Stimulated activated naive CD8-positive, alpha-beta T cell treated with anti-CD3 and anti-CD28 coated beads, Interleukin-15, Interleukin-2, amounts not matched to agents 100 U/mL and 50 U/mL, for 24 hours (primary cell): Measurements from ENCODE around the gene NAMPT.
"Not testable (repeated sequence)": the region's sequence is repeated elsewhere in the genome, so short reads cannot be mapped to it uniquely, and the experiment has no call there.

ENCODE experiments used
- ATAC-seq: fragments of 150-1000 bp; cut with Tn5 transposase; one replicate; pipeline ENCODE4 v1.10.0; 2021
- DNase-seq: peaks from one replicate; pipeline ENCODE4 v3.0.0; 2021

The NAMPT gene

GRCh38 chr7:106231856-106232490 lies 52.8 kb downstream of the NAMPT start:
- no peak for DNase-seq
- ATAC-seq = no peak

GRCh38 chr7:106225856-106226255 lies 58.9 kb downstream of the NAMPT start:
- DNase-seq (no peak), ATAC-seq (no peak)

GRCh38 chr7:106224797-106225196 lies 60.0 kb downstream of the NAMPT start:
- DNase-seq = no peak
- ATAC-seq = no peak

GRCh38 chr7:106223156-106223555 lies 61.6 kb downstream of the NAMPT start:
- ATAC-seq (no peak), DNase-seq (no peak)

- ATAC-seq = no peak
- no peak for DNase-seq
These were observed 62.2 kb downstream of the NAMPT start for GRCh38 chr7:106222545-106222944.

GRCh38 chr7:106220307-106220706 lies 64.5 kb downstream of the NAMPT start:
- DNase-seq = no peak

GRCh38 chr7:106219170-106219569 lies 65.6 kb downstream of the NAMPT start:
- ATAC-seq (no peak), DNase-seq (no peak)

More at GRCh38 chr7:106220307-106220706, 64.5 kb downstream of the NAMPT start:
- ATAC-seq = no peak

- DNase-seq = no peak
- no peak for ATAC-seq
These were observed 66.2 kb downstream of the NAMPT start for GRCh38 chr7:106218546-106218945.

- ATAC-seq (no peak), DNase-seq (no peak)
These were observed 67.8 kb downstream of the NAMPT start for GRCh38 chr7:106216923-106217542.

GRCh38 chr7:106216517-106216922 lies 68.3 kb downstream of the NAMPT start:
- ATAC-seq (no peak), DNase-seq (no peak)

GRCh38 chr7:106215868-106216516 lies 68.8 kb downstream of the NAMPT start:
- ATAC-seq (no peak), DNase-seq (no peak)

- ATAC-seq, DNase-seq: not testable (repeated sequence)
These were observed 75.8 kb downstream of the NAMPT start for GRCh38 chr7:106208944-106209343.

GRCh38 chr7:106206826-106207541 lies 77.8 kb downstream of the NAMPT start:
- DNase-seq = no peak
- ATAC-seq = no peak

- DNase-seq = no peak
- ATAC-seq = no peak
These were observed 79.1 kb downstream of the NAMPT start for GRCh38 chr7:106205621-106206222.

GRCh38 chr7:106203473-106203872 lies 81.3 kb downstream of the NAMPT start:
- DNase-seq = no peak
- ATAC-seq = no peak

GRCh38 chr7:106201164-106201563 lies 83.6 kb downstream of the NAMPT start:
- DNase-seq (no peak), ATAC-seq (no peak)

- no peak for ATAC-seq
- no peak for DNase-seq
These were observed 84.9 kb downstream of the NAMPT start for GRCh38 chr7:106199813-106200364.

- ATAC-seq (no peak), DNase-seq (no peak)
These were observed 85.8 kb downstream of the NAMPT start for GRCh38 chr7:106199024-106199423.
